Measurements from ENCODE around the gene ELN. TPM values are rescaled to one million over a fixed set of nuclear protein-coding genes. Genes with fewer than 3 reads are reported as not detected.

ELN gene
- total RNA-seq, 1 experiment from 2014 or later = 0.37 TPM

DNA sequence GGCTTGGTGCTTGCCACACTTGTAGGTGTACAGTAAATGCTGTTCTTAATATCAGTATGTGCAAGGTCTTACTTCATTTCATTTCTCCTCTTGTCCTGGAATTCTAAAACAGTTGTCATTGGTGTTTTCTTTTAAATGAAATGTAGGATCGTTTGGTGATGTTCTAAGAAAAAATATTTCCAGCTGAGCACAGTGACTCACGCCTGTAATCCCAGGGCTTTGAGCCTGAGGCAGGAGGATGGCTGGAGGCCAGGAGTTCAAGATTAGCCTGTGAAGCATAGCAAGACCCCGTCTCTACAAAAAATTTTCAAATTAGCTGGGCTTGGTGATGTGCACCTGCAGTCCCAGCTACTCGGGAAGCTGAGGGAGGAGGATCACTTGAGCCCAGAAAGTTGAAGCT, 32.6 kb upstream of the ELN start:
- Histone ChIP-seq H3K4me2 (ENCODE audit: insufficient read depth, insufficient read length, low read length) (no peak overlapping the region), H3K4me1 (ENCODE audit: insufficient read depth, low read length) (no peaks in the 10 kb centered on the region), H3K9ac (ENCODE audit: extremely low read depth, insufficient read length, low read length) (no peak overlapping the region), H3K56ac (ENCODE audit: insufficient read length, low read depth, low read length) (no peak overlapping the region), H3K23me2 (ENCODE audit: insufficient read length, low read depth, low read length, poor library complexity, severe bottlenecking) (no peaks in the 10 kb centered on the region), H4K5ac (ENCODE audit: insufficient read length, low read depth, low read length) (no peak overlapping the region), H3K79me2 (ENCODE audit: insufficient read depth, low read length) (no peaks in the 10 kb centered on the region), H3K23ac (ENCODE audit: insufficient read length, low read depth, low read length) (no peak overlapping the region), H2BK120ac (ENCODE audit: low read depth, low read length, poor library complexity, severe bottlenecking) (no peak overlapping the region), H2AFZ (ENCODE audit: low read length) (no peak overlapping the region), H3K4ac (ENCODE audit: low read depth, low read length) (no peak overlapping the region), H3K79me1 (ENCODE audit: insufficient read depth, low read depth, low read length, poor library complexity, severe bottlenecking) (no peaks in the 10 kb centered on the region), H3T11ph (ENCODE audit: low read length) (no peak overlapping the region), H4K91ac (ENCODE audit: insufficient read length, low read depth, low read length) (no peak overlapping the region), H2AK5ac (ENCODE audit: insufficient read length, low read length) (no peak overlapping the region), H3K9me3 (ENCODE audit: control insufficient read depth, low read depth, low read length) (peaks cover 8% of the 10 kb centered on the region), H2BK15ac (ENCODE audit: low read depth, low read length) (no peak overlapping the region), H2BK12ac (ENCODE audit: insufficient read length, low read depth, low read length) (no peak overlapping the region), H2BK5ac (ENCODE audit: insufficient read length, low read length) (no peak overlapping the region), H2BK20ac (ENCODE audit: low read depth, low read length, poor library complexity, severe bottlenecking) (no peak overlapping the region), H4K8ac (replicated peaks; ENCODE audit: insufficient read length, low read depth, low read length) (no peak overlapping the region), H3K14ac (ENCODE audit: insufficient read depth, low read length) (no peak overlapping the region), H3K27me3 (ENCODE audit: insufficient read depth, low read length) (no peaks in the 10 kb centered on the region), H3K18ac (ENCODE audit: insufficient read length, low read depth, low read length) (no peak overlapping the region), H3K27ac (ENCODE audit: insufficient read length, low read depth, low read length) (no peak overlapping the region), H4K20me1 (ENCODE audit: control insufficient read depth, insufficient read depth, insufficient read length) (no peaks in the 10 kb centered on the region)
- peaks cover 10 to 19% of the 10 kb centered on the region in 2 experiments for H3K9me3 Mint-ChIP-seq
- TF ChIP-seq, protein P1, sequence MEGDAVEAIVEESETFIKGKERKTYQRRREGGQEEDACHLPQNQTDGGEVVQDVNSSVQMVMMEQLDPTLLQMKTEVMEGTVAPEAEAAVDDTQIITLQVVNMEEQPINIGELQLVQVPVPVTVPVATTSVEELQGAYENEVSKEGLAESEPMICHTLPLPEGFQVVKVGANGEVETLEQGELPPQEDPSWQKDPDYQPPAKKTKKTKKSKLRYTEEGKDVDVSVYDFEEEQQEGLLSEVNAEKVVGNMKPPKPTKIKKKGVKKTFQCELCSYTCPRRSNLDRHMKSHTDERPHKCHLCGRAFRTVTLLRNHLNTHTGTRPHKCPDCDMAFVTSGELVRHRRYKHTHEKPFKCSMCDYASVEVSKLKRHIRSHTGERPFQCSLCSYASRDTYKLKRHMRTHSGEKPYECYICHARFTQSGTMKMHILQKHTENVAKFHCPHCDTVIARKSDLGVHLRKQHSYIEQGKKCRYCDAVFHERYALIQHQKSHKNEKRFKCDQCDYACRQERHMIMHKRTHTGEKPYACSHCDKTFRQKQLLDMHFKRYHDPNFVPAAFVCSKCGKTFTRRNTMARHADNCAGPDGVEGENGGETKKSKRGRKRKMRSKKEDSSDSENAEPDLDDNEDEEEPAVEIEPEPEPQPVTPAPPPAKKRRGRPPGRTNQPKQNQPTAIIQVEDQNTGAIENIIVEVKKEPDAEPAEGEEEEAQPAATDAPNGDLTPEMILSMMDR (conservative IDR thresholded peaks at IDR 0.05) = no peak
- no peak overlapping the region for H3K27ac Mint-ChIP-seq
- no peak for DNase-seq
- peaks cover 0 to 2% of the 10 kb centered on the region in 2 experiments; a peak in 1 of 4 replicates for H3K4me1 Mint-ChIP-seq
- no peak overlapping the region for H3K4me3 Mint-ChIP-seq
- peaks cover 0 to 5% (median 4%) of the 10 kb centered on the region in 3 experiments; a peak in 4 of 7 replicates for H3K36me3 Mint-ChIP-seq (ENCODE audit: insufficient read depth in 1 of 3, low read depth in 3 of 3)
- WGBS (ENCODE audit: extremely low coverage, insufficient read length, low lambda C conversion rate) = no CpG with 5 or more reads among the region's 4 CpGs
- H3K27me3 Mint-ChIP-seq (ENCODE audit: low read depth) = peaks cover 7% of the 10 kb centered on the region
